HCT116 (cell line): ENCODE measurements around the gene TMEM187. TPM values are rescaled to one million over a fixed set of nuclear protein-coding genes. Genes with fewer than 3 reads are reported as not detected.
"Not testable (repeated sequence)": the region's sequence is repeated elsewhere in the genome, so short reads cannot be mapped to it uniquely, and the experiment has no call there.

ENCODE experiments used
- ATAC-seq: fragments of 200-7000 bp; cut with Tn5 transposase; 2 replicates; pipeline ENCODE4 v1.9.1; 2020; ENCODE audit warnings: mild to moderate bottlenecking, moderate library complexity
- BruUV-seq: library from RNA; stranded (reverse); fragments of 400-500 nt; replicated peaks from 2 replicates; lab custom pipeline; 2021; lab: Mats Ljungman, UMichigan
- CTCF ChIA-PET: fragments of 300-600 bp; sonication (Branson Sonifier 250); formaldehyde crosslinking; loops from one replicate; lab custom pipeline; 2021; ENCODE audit warnings: antibody characterized with exemption; lab: Charles Lee
- POLR2A ChIA-PET: fragments of 300-600, 350-600 bp; sonication (Branson Sonifier 250); formaldehyde crosslinking; loops from one replicate; lab custom pipeline; 2021; ENCODE audit warnings: antibody characterized with exemption; lab: Charles Lee
- RAD21 ChIA-PET, 2 experiments: fragments of 300-600 bp; sonication (Branson Sonifier 250); formaldehyde crosslinking; loops; one replicate each; lab custom pipeline; 2023; ENCODE audit warnings: low total read pairs in 2 of 2; ENCODE audit not compliant: uncharacterized antibody in 2 of 2, unreplicated experiment in 2 of 2, low non-redundant PET in 1 of 2; lab: Charles Lee
- DNase-seq: peaks from one replicate; pipeline ENCODE4 v3.0.0-alpha.2; 2010; ENCODE audit warnings: low read depth, low spot score
- H2AFZ ChIP-seq: fragments of 200-600 bp; shearing (Covaris generic), sonication (generic); 2 replicates; pipeline ENCODE4 v1.6.1; 2017; ENCODE audit warnings: low read depth, mixed run types, mixed read lengths, antibody characterized with exemption, low read length; ENCODE audit not compliant: poor library complexity, severe bottlenecking
- H3K27ac ChIP-seq: 2 replicates; pipeline ENCODE4 v1.5.1; 2012; ENCODE audit warnings: low read depth, low read length
- H3K27me3 ChIP-seq: fragments of 200-600 bp; sonication (generic); 2 replicates; pipeline ENCODE4 v1.6.1; 2016; ENCODE audit warnings: mixed run types, low read length, mixed read lengths; ENCODE audit not compliant: insufficient read depth
- H3K36me3 ChIP-seq, 2 experiments: fragments of 200-500 bp in 1 of 2; fragments of 200-600 bp in 1 of 2; sonication (Bioruptor generic) in 1 of 2; sonication (generic) in 1 of 2; 2 replicates each; pipeline versions ENCODE4 v1.5.1 to v1.6.1; 2014 to 2016; ENCODE audit warnings: low read length in 2 of 2, inconsistent platforms in 1 of 2, mixed read lengths in 1 of 2, mixed run types in 1 of 2; ENCODE audit not compliant: insufficient read depth in 2 of 2, control insufficient read depth in 1 of 2
- H3K4me1 ChIP-seq, 2 experiments: fragments of 200-600 bp in 1 of 2; sonication (generic) in 1 of 2; 2 replicates each; pipeline versions ENCODE4 v1.5.1 to v1.6.1; 2012 to 2017; ENCODE audit warnings: low read length in 2 of 2, inconsistent platforms in 1 of 2, mild to moderate bottlenecking in 1 of 2, mixed read lengths in 1 of 2, mixed run types in 1 of 2, moderate library complexity in 1 of 2; ENCODE audit not compliant: insufficient read depth in 2 of 2, control insufficient read depth in 1 of 2
- H3K4me2 ChIP-seq: fragments of 200-600 bp; sonication (generic); 2 replicates; pipeline ENCODE4 v1.6.1; 2017; ENCODE audit warnings: mixed run types, low read length, mixed read lengths
- H3K4me3 ChIP-seq, 2 experiments: fragments of 200-600 bp in 1 of 2; sonication (generic) in 1 of 2; replicated peaks in 1 of 2; 2 replicates each; pipeline ENCODE4 v1.5.1; 2011 to 2016; ENCODE audit warnings: low read length in 2 of 2, control low read depth in 1 of 2, low read depth in 1 of 2, mild to moderate bottlenecking in 1 of 2, mixed read lengths in 1 of 2, mixed run types in 1 of 2
- H3K79me2 ChIP-seq: fragments of 200-600 bp; sonication (generic); 2 replicates; pipeline ENCODE4 v1.6.1; 2017; ENCODE audit warnings: mild to moderate bottlenecking, mixed run types, low read length, moderate library complexity, mixed read lengths; ENCODE audit not compliant: insufficient read depth
- H3K9ac ChIP-seq: fragments of 200-600 bp; sonication (generic); 2 replicates; pipeline ENCODE4 v1.6.1; 2016; ENCODE audit warnings: low read length, mixed read lengths
- H3K9me2 ChIP-seq: fragments of 200-600 bp; sonication (generic), shearing (Covaris generic); 2 replicates; pipeline ENCODE4 v1.6.1; 2017; ENCODE audit warnings: mixed run types, mild to moderate bottlenecking, moderate library complexity; ENCODE audit not compliant: insufficient read depth
- H3K9me3 ChIP-seq, 2 experiments: fragments of 200-500 bp in 1 of 2; fragments of 200-600 bp in 1 of 2; sonication (Bioruptor generic) in 1 of 2; sonication (generic) in 1 of 2; 2 replicates each; pipeline ENCODE4 v1.6.1; 2014 to 2017; ENCODE audit warnings: low read length in 2 of 2, mixed read lengths in 2 of 2, inconsistent platforms in 1 of 2, low read depth in 1 of 2, mild to moderate bottlenecking in 1 of 2, mixed run types in 1 of 2, moderate library complexity in 1 of 2; ENCODE audit not compliant: control insufficient read depth in 1 of 2, insufficient read depth in 1 of 2
- H4K20me1 ChIP-seq: fragments of 200-600 bp; sonication (generic), shearing (Covaris generic); 2 replicates; pipeline ENCODE4 v1.6.1; 2017; ENCODE audit warnings: mixed run types, mild to moderate bottlenecking, moderate library complexity; ENCODE audit not compliant: insufficient read depth
- ATF3 ChIP-seq: IDR thresholded peaks from 2 replicates; pipeline ENCODE4 v1.6.1; 2012
- CEBPB ChIP-seq: IDR thresholded peaks from 2 replicates; pipeline ENCODE4 v1.6.1; 2012; ENCODE audit warnings: low read depth
- FOSL1 ChIP-seq: IDR thresholded peaks from 2 replicates; pipeline ENCODE4 v1.6.1; 2012; ENCODE audit warnings: low read depth
- JUND ChIP-seq: IDR thresholded peaks from 2 replicates; pipeline ENCODE4 v1.6.1; 2012
- POLR2A ChIP-seq: IDR thresholded peaks from 2 replicates; pipeline ENCODE4 v1.7.0; 2011; ENCODE audit warnings: borderline replicate concordance; ENCODE audit not compliant: insufficient read depth, insufficient read length; ENCODE audit errors: extremely low read depth
- POLR2AphosphoS5 ChIP-seq: IDR thresholded peaks from 2 replicates; pipeline ENCODE4 v1.6.1; 2011; ENCODE audit warnings: mild to moderate bottlenecking, low read depth, low read length, moderate library complexity
- RAD21 ChIP-seq: IDR thresholded peaks from 2 replicates; pipeline ENCODE4 v1.6.1; 2012; ENCODE audit warnings: low read depth, mild to moderate bottlenecking
- SP1 ChIP-seq: IDR thresholded peaks from 2 replicates; pipeline ENCODE4 v1.6.1; 2012; ENCODE audit warnings: low read depth
- SRF ChIP-seq: IDR thresholded peaks from 2 replicates; pipeline ENCODE4 v1.6.1; 2012; ENCODE audit warnings: low read depth
- ZBTB33 ChIP-seq: IDR thresholded peaks from 2 replicates; pipeline ENCODE4 v1.6.1; 2011; ENCODE audit warnings: mild to moderate bottlenecking, low read length, moderate library complexity; ENCODE audit not compliant: insufficient replicate concordance; ENCODE audit errors: extremely low read depth
- ZNF274 ChIP-seq: fragments of 200-500 bp; sonication (Bioruptor generic); IDR thresholded peaks from 2 replicates; pipeline ENCODE4 v1.6.1; 2014; ENCODE audit warnings: mild to moderate bottlenecking, low read depth, low read length, inconsistent platforms
- intact Hi-C: fragments of 100-400 bp; cut with micrococcal nuclease; formaldehyde crosslinking; loops from 2 replicates; pipeline ENCODE4 v1.10.0; 2022
- total RNA-seq: library from RNA; stranded (reverse); gene quantifications from one replicate; pipeline ENCODE4 v1.2.1, GENCODE V29; 2021; ENCODE audit not compliant: unreplicated experiment

Gene TMEM187
- total RNA-seq, 1 experiment from 2014 or later, result 12.6 TPM

- BruUV-seq, result no TSS peak
- RAD21 ChIA-PET, result no interaction called here
- Histone ChIP-seq H3K4me2 (peak overlapping the region; percentile 85; the same call in 1 of the 2 replicates), H3K9me2 (no peaks in the 10 kb centered on the region), H3K4me3 (no peak overlapping the region), H3K27me3 (no peaks in the 10 kb centered on the region), H3K79me2 (peaks cover 23% of the 10 kb centered on the region), H2AFZ (no peak overlapping the region), H3K9ac (no peak overlapping the region; the same call in 1 of the 2 replicates), H3K4me1 (peaks cover 5 to 16% of the 10 kb centered on the region in 2 experiments)
- CTCF ChIA-PET, result no interaction called here
- POLR2A ChIA-PET, result interaction anchor here (0.9 kb wide), 1 partner anchor 11 kb away, joined by 3 read pairs; no protein-coding TSS in a partner anchor
- ATAC-seq, result no peak
- TF ChIP-seq SRF (no peak), FOSL1 (no peak), ATF3 (no peak), ZNF274 (no peak), CEBPB (no peak), POLR2AphosphoS5 (no peak), POLR2A (no peak), RAD21 (no peak), JUND (no peak), SP1 (no peak), ZBTB33 (no peak)
- TF ChIP-seq, all 23 proteins: peak for 0
- Histone ChIP-seq H3K36me3 (no peaks in the 10 kb centered on the region), H3K27ac (no peak overlapping the region; the same call in 1 of the 2 replicates), H4K20me1 (no peaks in the 10 kb centered on the region), H3K9me3 (no peaks in the 10 kb centered on the region)
- DNase-seq, result no peak
- intact Hi-C loops, result loop anchor here (10.0 kb wide), 1 partner anchor 420 kb away; the partner anchor contains the start of gene RPL10
Observed at GRCh38 chrX:153974726-153975286, 2.3 kb downstream of the TMEM187 start.

- RAD21 ChIA-PET, intact Hi-C loops, CTCF ChIA-PET: not testable (repeated sequence)
Observed at GRCh38 chrX:153980394-153980793, 7.8 kb downstream of the TMEM187 start.

More at GRCh38 chrX:153980394-153980793, 7.8 kb downstream of the TMEM187 start:
- H4K20me1 ChIP-seq, H3K4me3 ChIP-seq, H3K4me1 ChIP-seq, H3K79me2 ChIP-seq, ATAC-seq, H3K36me3 ChIP-seq, H3K4me2 ChIP-seq, H3K9ac ChIP-seq, H3K9me2 ChIP-seq, DNase-seq, H3K27ac ChIP-seq, BruUV-seq, H3K9me3 ChIP-seq, H2AFZ ChIP-seq, H3K27me3 ChIP-seq, POLR2A ChIA-PET: not testable (repeated sequence)
